GM21526 (cell line): Measurements from ENCODE around the gene USP44.
"Not testable (repeated sequence)": the region's sequence is repeated elsewhere in the genome, so short reads cannot be mapped to it uniquely, and the experiment has no call there.

ENCODE experiments used
- ATAC-seq: cut with Tn5 transposase; IDR thresholded peaks from one replicate; pipeline ENCODE4 v1.9.1; 2021; ENCODE audit warnings: moderate library complexity; ENCODE audit not compliant: unreplicated experiment, low FRiP score

USP44 gene

DNA sequence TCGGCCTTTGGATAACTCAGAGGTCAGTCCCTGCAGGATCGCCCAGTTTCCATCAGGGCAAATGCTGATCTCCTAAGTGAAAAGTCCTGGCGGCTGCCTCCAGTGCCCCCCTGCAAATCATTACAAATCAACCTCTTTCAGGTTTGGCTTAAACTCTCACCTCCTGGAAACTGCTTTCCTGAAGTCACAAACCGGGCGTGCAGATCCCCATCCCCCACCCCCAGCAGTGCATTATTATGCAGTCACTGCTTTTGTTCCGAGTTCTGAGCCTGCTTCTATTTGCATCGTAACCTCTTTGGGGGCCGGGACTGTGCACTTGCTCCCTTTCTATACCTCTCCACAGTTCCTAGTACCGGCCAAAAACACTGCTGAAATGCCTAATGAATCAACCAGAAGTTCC, at the start of gene USP44:
USP44 (minus strand) TSS at position 172 of the 400 bp plus-strand sequence. CDS start 17,220 bp downstream, outside the sequence.
- no peak for ATAC-seq

- no peak for ATAC-seq
These were observed 49.3 kb upstream of the USP44 start for GRCh38 chr12:95600567-95600966.

- no peak for ATAC-seq
These were observed 48.6 kb upstream of the USP44 start for GRCh38 chr12:95599880-95600279.

DNA sequence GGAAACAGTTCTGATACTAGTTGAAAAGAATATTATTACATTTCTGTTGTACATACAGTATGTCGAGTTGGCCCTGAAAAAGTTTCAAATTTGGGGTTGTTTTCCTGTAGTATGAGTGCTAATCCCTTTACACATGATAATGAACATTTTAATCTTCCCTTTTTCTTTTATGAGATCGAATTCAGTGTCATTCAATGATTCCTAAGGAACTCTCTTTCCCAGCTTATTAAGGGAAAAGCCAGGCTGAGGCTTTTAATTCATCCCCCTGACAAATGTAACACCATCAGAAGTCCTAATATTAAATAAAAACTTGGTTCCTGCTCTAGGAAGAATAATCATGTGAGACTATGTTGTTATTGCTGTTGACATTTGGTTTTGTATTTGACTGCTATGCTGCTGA, 42.9 kb upstream of the USP44 start:
- no peak for ATAC-seq

DNA sequence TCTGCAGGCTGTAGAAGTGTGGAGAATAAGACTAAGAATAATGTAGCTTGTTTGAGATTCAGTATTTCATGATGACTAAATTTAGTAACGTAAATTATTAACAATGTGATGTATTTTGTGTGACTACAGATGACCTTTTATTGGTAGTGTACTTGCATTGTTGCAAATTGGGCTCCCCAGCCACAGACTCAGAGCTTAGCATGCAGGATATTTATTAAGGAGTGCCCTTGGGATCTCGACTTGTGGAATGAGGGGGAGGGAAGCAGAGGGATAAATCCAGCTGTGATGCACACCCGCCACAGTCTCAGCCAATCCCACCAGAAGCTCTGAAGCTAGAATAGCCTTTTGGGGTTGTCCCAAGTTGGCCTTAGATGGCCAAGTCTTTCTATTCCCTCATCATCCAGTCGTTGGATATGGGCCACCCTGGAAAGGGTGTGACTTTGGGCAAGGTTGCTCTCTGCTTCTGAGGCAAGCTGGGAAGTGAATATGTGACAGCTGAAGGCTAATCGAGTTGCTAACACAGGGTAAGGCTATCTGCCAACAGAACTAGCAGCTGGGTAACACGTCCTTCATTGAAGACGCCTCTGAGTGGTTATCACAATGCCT, 42.1 kb upstream of the USP44 start:
- no peak for ATAC-seq

DNA sequence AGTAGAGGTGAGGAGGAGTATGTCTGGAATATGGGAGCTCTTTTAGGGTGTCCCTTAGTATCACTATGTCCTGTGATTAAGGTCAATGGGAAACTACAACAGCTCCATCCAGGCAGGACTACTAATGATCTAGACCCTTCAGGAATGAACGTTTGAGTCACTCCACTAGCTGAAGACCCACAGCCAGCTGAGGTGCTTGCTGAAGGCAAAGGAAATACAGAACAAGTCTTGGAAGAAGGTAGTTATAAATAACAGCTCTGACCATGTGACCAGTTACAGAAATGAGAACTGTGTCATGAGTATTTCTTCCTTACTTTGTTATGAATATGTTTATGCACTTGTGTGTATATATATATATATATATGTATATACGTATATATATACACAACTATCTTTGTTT, 40.5 kb upstream of the USP44 start:
- no peak for ATAC-seq

GRCh38 chr12:95590775-95591174, 39.5 kb upstream of the USP44 start:
- no peak for ATAC-seq

- no peak for ATAC-seq
These were observed 32.7 kb upstream of the USP44 start for GRCh38 chr12:95583933-95584332.

GRCh38 chr12:95582230-95583058, 31.2 kb upstream of the USP44 start:
- ATAC-seq, result no peak

DNA sequence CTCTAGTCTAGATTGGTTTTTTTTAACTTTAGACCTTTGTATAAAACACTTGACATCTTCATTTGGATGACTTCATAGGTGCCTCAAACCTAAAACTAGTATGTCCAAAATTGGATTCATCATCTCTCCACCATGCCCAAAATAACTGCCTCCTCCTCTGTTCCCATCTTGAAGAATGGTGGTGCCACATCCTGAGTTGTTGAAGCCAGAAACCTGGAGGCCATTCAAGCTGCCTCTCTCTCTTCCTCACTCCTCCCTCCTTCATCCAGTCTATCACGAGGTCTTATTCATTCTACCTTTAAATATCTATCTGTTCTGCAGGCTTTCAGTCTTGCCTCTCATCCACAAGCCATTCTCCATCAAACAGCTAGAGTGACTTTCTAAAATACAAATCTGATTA, 26.5 kb upstream of the USP44 start:
- no peak for ATAC-seq

GRCh38 chr12:95574799-95575452, 23.6 kb upstream of the USP44 start:
- no peak for ATAC-seq

GRCh38 chr12:95573951-95574576, 22.8 kb upstream of the USP44 start:
- no peak for ATAC-seq

GRCh38 chr12:95571369-95571768, 20.1 kb upstream of the USP44 start:
- ATAC-seq, result no peak

- ATAC-seq, result not testable (repeated sequence)
These were observed 16.8 kb upstream of the USP44 start for GRCh38 chr12:95568045-95568444.

- ATAC-seq, result no peak
These were observed 6.3 kb upstream of the USP44 start for GRCh38 chr12:95557625-95558024.

DNA sequence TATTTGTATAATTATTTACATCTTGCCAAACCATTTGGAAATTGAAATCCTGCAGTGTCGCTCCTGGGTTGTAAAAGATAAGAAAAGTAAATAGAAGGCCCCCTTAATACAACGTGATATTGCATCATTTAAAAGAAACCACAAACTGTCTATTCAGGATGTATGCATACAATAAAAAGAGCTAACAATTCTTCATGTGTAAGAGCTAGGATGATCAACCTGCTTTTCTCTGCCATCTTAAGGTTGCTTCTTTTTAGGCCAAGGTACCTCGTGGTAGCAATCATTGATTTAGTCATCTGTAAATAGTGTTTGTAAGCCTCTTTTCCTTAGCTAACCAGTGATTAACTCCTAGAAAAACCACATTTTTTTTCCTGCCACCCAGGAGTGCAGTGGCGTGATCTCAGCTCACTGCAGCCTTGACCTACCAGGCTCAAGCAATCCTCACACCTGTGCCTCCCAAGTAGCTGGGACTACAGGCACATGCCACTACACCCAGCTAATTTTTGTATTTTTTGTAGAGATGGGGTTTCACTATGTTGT, 3.3 kb upstream of the USP44 start:
- no peak for ATAC-seq

DNA sequence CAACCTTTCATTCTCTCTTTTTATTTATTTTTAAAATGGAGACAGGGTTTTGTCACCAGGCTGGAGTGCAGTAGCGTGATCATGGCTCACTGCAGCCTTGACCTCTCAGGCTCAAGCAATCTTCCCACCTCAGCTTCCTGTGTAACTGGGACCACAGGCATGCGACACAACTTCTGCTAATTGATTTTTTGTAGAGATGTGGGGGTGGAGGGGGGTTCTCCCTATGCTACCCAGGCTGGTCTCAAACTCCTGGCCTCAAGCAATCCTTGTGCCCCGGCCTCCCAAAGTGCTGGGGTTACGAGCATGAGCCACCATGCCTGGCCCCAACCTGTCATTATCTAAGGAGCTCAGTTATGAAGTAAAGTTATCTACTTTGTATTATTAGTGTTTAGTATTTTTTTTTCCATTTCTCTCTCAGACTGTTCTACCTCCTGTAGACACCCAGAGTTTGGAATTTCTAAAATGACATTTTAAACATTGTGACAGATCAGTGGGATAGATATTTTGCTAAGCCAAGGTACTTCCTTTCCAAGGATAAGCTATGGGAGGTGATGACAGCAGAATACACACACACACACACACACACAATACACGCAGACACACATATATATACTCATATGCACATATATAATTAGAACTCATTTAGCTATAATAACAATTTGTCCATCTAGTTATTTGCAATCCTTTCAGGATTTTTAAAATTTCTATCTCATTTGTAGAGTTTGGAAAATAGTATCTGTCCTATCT, 2.1 kb upstream of the USP44 start:
- no peak for ATAC-seq

GRCh38 chr12:95551913-95552516, 739 bp upstream of the USP44 start:
- no peak for ATAC-seq

- no peak for ATAC-seq
These were observed 1.7 kb downstream of the USP44 start for GRCh38 chr12:95549392-95550084.
